GM12878 (cell line): Measurements from ENCODE around the gene HIF3A. TPM values are rescaled to one million over a fixed set of nuclear protein-coding genes. Genes with fewer than 3 reads are reported as not detected.
A peak's percentile ranks its signal among the peaks of the same experiment; 100 is the strongest.

Source experiments
- BMI1 ChIP-seq: fragments of 450-650 bp; IDR thresholded peaks from 2 replicates; pipeline ENCODE4 v1.6.1; 2016; ENCODE audit warnings: mild to moderate bottlenecking, moderate library complexity, borderline replicate concordance
- CUX1 ChIP-seq: IDR thresholded peaks from 2 replicates; pipeline ENCODE4 v1.6.1; 2012; ENCODE audit warnings: improper control_type of control experiment, low read depth, low read length; ENCODE audit not compliant: insufficient replicate concordance
- HDGF ChIP-seq: fragments of 450-650 bp; IDR thresholded peaks from 2 replicates; pipeline ENCODE4 v1.6.1; 2016; ENCODE audit warnings: antibody characterized with exemption
- IKZF1 ChIP-seq: fragments of 450-650 bp; conservative IDR thresholded peaks from 2 replicates; pipeline ENCODE4 v1.6.1; 2017; ENCODE audit warnings: antibody characterized with exemption, mild to moderate bottlenecking
- IRF4 ChIP-seq: IDR thresholded peaks from 2 replicates; pipeline ENCODE4 v1.6.1; 2011; ENCODE audit warnings: low read depth, low read length
- KAT2A ChIP-seq: conservative IDR thresholded peaks from 2 replicates; pipeline ENCODE4 v1.6.1; 2011; ENCODE audit warnings: low read depth, low read length; ENCODE audit not compliant: control insufficient read depth
- MEF2B ChIP-seq: fragments of 450-650 bp; IDR thresholded peaks from 2 replicates; pipeline ENCODE4 v1.6.1; 2018; ENCODE audit warnings: mild to moderate bottlenecking, moderate library complexity; ENCODE audit not compliant: partially characterized antibody, poor library complexity, severe bottlenecking
- PAX5 ChIP-seq: IDR thresholded peaks from 2 replicates; pipeline ENCODE4 v1.6.1; 2011; ENCODE audit warnings: low read depth, low read length, borderline replicate concordance
- POU2F2 ChIP-seq: IDR thresholded peaks from 3 replicates; pipeline ENCODE4 v1.6.1; 2011; ENCODE audit warnings: low read depth, mild to moderate bottlenecking, low read length, borderline replicate concordance
- RB1 ChIP-seq: fragments of 450-650 bp; formaldehyde crosslinking; IDR thresholded peaks from 2 replicates; pipeline ENCODE4 v1.6.1; 2017; ENCODE audit warnings: mild to moderate bottlenecking, borderline replicate concordance
- SP1 ChIP-seq: IDR thresholded peaks from one replicate; pipeline ENCODE4 v1.6.1; 2011; ENCODE audit warnings: low read depth, low read length
- SREBF1 ChIP-seq: IDR thresholded peaks from 2 replicates; pipeline ENCODE4 v1.6.1; 2012; ENCODE audit warnings: mild to moderate bottlenecking, low read length
- TCF7 ChIP-seq: IDR thresholded peaks from 2 replicates; pipeline ENCODE4 v1.6.1; 2014; ENCODE audit warnings: antibody characterized with exemption, borderline replicate concordance
- WRNIP1 ChIP-seq: IDR thresholded peaks from 2 replicates; pipeline ENCODE4 v1.6.1; 2011; ENCODE audit warnings: low read depth, low read length, improper control_type of control experiment, borderline replicate concordance
- YBX1 ChIP-seq: fragments of 450-650 bp; IDR thresholded peaks from 2 replicates; pipeline ENCODE4 v1.6.1; 2016; ENCODE audit warnings: antibody characterized with exemption
- ZNF217 ChIP-seq: fragments of 450-650 bp; IDR thresholded peaks from 2 replicates; pipeline ENCODE4 v1.6.1; 2017; ENCODE audit warnings: antibody characterized with exemption, mild to moderate bottlenecking
- ZNF622 ChIP-seq: fragments of 450-650 bp; IDR thresholded peaks from 2 replicates; pipeline ENCODE4 v1.6.1; 2017; ENCODE audit warnings: mild to moderate bottlenecking, inconsistent platforms
- polyA plus RNA-seq, 11 experiments: library from polyadenylated mRNA; depleted of rRNA in 4 of 11; unstranded in 6 of 11; stranded (reverse) in 5 of 11; fragments of >200 nt; fragmentation: Nextera tagmentation in 4 of 11; fragmentation: Illumina TruSeq in 1 of 11; extraction: Ambion mirVana in 4 of 11; extraction: Trizol in 1 of 11; gene quantifications; 1 replicate in 1 of 11; 2 replicates in 10 of 11; pipeline versions ENCODE4 v1.2.1 to v1.2.3, GENCODE V29; 2011 to 2016; ENCODE audit warnings: inconsistent platforms in 2 of 11, missing spikeins in 2 of 11, low read depth in 1 of 11
- total RNA-seq, 4 experiments: library from RNA; depleted of rRNA in 3 of 4; stranded (reverse); fragments of >200 nt in 3 of 4; fragmentation: Illumina TruSeq in 1 of 4; extraction: Trizol in 1 of 4; gene quantifications; 2 replicates each; pipeline versions ENCODE4 v1.2.1 to v1.2.3, GENCODE V29; 2013 to 2021
- TF ChIP-seq, protein P1 (sequence below): fragments of 150-350 bp; IDR thresholded peaks from 2 replicates; pipeline ENCODE4 v1.6.1; 2016; ENCODE audit warnings: low read depth, low read length
- TF ChIP-seq, protein P2 (sequence below): fragments of 450-650 bp; IDR thresholded peaks from 2 replicates; pipeline ENCODE4 v1.6.1; 2016; ENCODE audit warnings: mild to moderate bottlenecking
- TF ChIP-seq, protein P3 (sequence below): fragments of 450-650 bp; IDR thresholded peaks from 2 replicates; pipeline ENCODE4 v1.6.1; 2014; ENCODE audit warnings: mild to moderate bottlenecking

HIF3A gene
- total and polyA plus RNA-seq, 10 of the 15 experiments (the other 5 are each of a cell fraction or from before 2014, with no cell fraction given): 0.03 to 0.20 (median 0.06) TPM; not detected in 5

- TF ChIP-seq, protein P1, sequence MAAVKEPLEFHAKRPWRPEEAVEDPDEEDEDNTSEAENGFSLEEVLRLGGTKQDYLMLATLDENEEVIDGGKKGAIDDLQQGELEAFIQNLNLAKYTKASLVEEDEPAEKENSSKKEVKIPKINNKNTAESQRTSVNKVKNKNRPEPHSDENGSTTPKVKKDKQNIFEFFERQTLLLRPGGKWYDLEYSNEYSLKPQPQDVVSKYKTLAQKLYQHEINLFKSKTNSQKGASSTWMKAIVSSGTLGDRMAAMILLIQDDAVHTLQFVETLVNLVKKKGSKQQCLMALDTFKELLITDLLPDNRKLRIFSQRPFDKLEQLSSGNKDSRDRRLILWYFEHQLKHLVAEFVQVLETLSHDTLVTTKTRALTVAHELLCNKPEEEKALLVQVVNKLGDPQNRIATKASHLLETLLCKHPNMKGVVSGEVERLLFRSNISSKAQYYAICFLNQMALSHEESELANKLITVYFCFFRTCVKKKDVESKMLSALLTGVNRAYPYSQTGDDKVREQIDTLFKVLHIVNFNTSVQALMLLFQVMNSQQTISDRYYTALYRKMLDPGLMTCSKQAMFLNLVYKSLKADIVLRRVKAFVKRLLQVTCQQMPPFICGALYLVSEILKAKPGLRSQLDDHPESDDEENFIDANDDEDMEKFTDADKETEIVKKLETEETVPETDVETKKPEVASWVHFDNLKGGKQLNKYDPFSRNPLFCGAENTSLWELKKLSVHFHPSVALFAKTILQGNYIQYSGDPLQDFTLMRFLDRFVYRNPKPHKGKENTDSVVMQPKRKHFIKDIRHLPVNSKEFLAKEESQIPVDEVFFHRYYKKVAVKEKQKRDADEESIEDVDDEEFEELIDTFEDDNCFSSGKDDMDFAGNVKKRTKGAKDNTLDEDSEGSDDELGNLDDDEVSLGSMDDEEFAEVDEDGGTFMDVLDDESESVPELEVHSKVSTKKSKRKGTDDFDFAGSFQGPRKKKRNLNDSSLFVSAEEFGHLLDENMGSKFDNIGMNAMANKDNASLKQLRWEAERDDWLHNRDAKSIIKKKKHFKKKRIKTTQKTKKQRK: no peak
- TF ChIP-seq POU2F2 (no peak), HDGF (peak; percentile 71; the same call in 1 of the 2 replicates), ZNF217 (no peak), IKZF1 (peak; percentile 64), BMI1 (no peak), MEF2B (peak; percentile 76), SREBF1 (no peak), RB1 (no peak), IRF4 (0 out of 2 replicates have a peak, but pooled peaks have one; percentile 15), SP1 (no peak), ZNF622 (no peak), WRNIP1 (no peak), CUX1 (no peak), YBX1 (no peak), PAX5 (no peak), TCF7 (no peak), KAT2A (no peak)
- TF ChIP-seq, protein P2, sequence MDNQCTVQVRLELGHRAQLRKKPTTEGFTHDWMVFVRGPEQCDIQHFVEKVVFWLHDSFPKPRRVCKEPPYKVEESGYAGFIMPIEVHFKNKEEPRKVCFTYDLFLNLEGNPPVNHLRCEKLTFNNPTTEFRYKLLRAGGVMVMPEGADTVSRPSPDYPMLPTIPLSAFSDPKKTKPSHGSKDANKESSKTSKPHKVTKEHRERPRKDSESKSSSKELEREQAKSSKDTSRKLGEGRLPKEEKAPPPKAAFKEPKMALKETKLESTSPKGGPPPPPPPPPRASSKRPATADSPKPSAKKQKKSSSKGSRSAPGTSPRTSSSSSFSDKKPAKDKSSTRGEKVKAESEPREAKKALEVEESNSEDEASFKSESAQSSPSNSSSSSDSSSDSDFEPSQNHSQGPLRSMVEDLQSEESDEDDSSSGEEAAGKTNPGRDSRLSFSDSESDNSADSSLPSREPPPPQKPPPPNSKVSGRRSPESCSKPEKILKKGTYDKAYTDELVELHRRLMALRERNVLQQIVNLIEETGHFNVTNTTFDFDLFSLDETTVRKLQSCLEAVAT: 0 out of 2 replicates have a peak, but pooled peaks have one; percentile 9
- TF ChIP-seq, protein P3, sequence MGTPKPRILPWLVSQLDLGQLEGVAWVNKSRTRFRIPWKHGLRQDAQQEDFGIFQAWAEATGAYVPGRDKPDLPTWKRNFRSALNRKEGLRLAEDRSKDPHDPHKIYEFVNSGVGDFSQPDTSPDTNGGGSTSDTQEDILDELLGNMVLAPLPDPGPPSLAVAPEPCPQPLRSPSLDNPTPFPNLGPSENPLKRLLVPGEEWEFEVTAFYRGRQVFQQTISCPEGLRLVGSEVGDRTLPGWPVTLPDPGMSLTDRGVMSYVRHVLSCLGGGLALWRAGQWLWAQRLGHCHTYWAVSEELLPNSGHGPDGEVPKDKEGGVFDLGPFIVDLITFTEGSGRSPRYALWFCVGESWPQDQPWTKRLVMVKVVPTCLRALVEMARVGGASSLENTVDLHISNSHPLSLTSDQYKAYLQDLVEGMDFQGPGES: no peak
Measured at GRCh38 chr19:46349311-46349993, 52.6 kb downstream of the HIF3A start (continued).
